ENCODE data around the gene SNX32.

DNA sequence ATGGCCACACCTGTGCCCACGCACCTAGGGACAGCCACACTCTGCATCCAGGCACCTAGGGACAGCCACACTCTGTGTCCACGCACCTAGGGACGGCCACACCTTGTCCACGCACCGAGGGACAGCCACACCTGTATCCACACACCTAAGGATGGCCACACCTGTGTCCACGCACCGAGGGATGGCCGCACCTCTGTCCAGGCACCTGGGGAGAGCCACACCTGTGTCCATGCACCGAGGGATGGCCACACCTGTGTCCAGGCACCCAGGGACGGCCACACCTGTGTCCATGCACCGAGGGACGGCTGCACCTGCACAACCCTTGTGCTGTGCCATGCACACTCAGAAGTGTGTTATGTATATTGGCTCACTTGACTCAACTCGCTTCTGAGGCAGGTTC, 36.1 kb upstream of the SNX32 start:
- TF ChIP-seq, protein P1, sequence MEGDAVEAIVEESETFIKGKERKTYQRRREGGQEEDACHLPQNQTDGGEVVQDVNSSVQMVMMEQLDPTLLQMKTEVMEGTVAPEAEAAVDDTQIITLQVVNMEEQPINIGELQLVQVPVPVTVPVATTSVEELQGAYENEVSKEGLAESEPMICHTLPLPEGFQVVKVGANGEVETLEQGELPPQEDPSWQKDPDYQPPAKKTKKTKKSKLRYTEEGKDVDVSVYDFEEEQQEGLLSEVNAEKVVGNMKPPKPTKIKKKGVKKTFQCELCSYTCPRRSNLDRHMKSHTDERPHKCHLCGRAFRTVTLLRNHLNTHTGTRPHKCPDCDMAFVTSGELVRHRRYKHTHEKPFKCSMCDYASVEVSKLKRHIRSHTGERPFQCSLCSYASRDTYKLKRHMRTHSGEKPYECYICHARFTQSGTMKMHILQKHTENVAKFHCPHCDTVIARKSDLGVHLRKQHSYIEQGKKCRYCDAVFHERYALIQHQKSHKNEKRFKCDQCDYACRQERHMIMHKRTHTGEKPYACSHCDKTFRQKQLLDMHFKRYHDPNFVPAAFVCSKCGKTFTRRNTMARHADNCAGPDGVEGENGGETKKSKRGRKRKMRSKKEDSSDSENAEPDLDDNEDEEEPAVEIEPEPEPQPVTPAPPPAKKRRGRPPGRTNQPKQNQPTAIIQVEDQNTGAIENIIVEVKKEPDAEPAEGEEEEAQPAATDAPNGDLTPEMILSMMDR (IDR thresholded peaks at IDR 0.05), result no peak
- TF ChIP-seq POLR2A (IDR thresholded peaks at IDR 0.05), result no peak
